A549 (cell line): Measurements from ENCODE around the gene TSPAN15. TPM values are rescaled to one million over a fixed set of nuclear protein-coding genes. Genes with fewer than 3 reads are reported as not detected.
A peak's percentile ranks its signal among the peaks of the same experiment; 100 is the strongest.

ENCODE experiments used
- ATAC-seq, 2 experiments: fragments of 200-7000 bp in 1 of 2; fragments of >200 bp in 1 of 2; cut with Nextera tagmentation in 1 of 2; cut with Tn5 transposase in 1 of 2; 3 replicates each; pipeline versions ENCODE4 v1.8.0 to v1.9.1; 2018 to 2020; ENCODE audit warnings: mild to moderate bottlenecking in 1 of 2, moderate library complexity in 1 of 2
- CTCF ChIA-PET: fragments of 300-600 bp; sonication (Branson Sonifier 250); formaldehyde crosslinking; extraction: SDS; loops from one replicate; lab custom pipeline; 2021; ENCODE audit warnings: antibody characterized with exemption, inconsistent platforms; lab: Yijun Ruan, JAX
- POLR2A ChIA-PET: fragments of 350-600 bp; formaldehyde crosslinking; extraction: SDS; loops from one replicate; lab custom pipeline; 2021; ENCODE audit warnings: antibody characterized with exemption, inconsistent platforms; lab: Yijun Ruan, JAX
- DNase-seq, 2 experiments: peaks; one replicate each; pipeline versions ENCODE4 v3.0.0 to v3.0.0-alpha.2; 2011 to 2016; ENCODE audit warnings: low read depth in 1 of 2, low spot score in 1 of 2
- FAIRE-seq: peaks from 2 replicates; lab custom pipeline; 2011; peaks lifted over from hg19 to GRCh38; lab: Jason Lieb, UNC
- H3K27ac ChIP-seq, 2 experiments: fragments of >200 bp; sonication (Bioruptor Twin); formaldehyde crosslinking; 3 replicates each; pipeline ENCODE4 v1.5.1; 2016 to 2017
- H3K4me1 ChIP-seq: fragments of >200 bp; sonication (Bioruptor Twin); formaldehyde crosslinking; 3 replicates; pipeline ENCODE4 v1.6.1; 2016
- H3K4me2 ChIP-seq: fragments of >200 bp; sonication (Bioruptor Twin); formaldehyde crosslinking; 3 replicates; pipeline ENCODE4 v1.6.1; 2016
- H3K4me3 ChIP-seq: fragments of >200 bp; sonication (Bioruptor Twin); formaldehyde crosslinking; 3 replicates; pipeline ENCODE4 v1.5.1; 2016
- H3K9me3 ChIP-seq: fragments of >200 bp; sonication (Bioruptor Twin); formaldehyde crosslinking; 3 replicates; pipeline ENCODE4 v1.6.1; 2016
- CBX2 ChIP-seq: fragments of 200-600 bp; sonication (generic); IDR thresholded peaks from 2 replicates; pipeline ENCODE4 v1.6.1; 2016; ENCODE audit warnings: low read depth, mild to moderate bottlenecking, borderline replicate concordance
- CBX8 ChIP-seq: fragments of 200-600 bp; sonication (generic); IDR thresholded peaks from 2 replicates; pipeline ENCODE4 v1.6.1; 2016
- CEBPB ChIP-seq, 2 experiments: fragments of >200 bp in 1 of 2; sonication (Bioruptor Twin) in 1 of 2; formaldehyde crosslinking in 1 of 2; IDR thresholded peaks; 2 replicates each; pipeline ENCODE4 v1.6.1; 2012 to 2016
- EHF ChIP-seq: fragments of 250-450 bp; sonication (Bioruptor Pico); IDR thresholded peaks from 2 replicates; pipeline ENCODE4 v1.5.0; 2020; ENCODE audit warnings: mild to moderate bottlenecking
- EHMT2 ChIP-seq: fragments of 200-600 bp; sonication (generic); IDR thresholded peaks from 2 replicates; pipeline ENCODE4 v1.6.1; 2016; ENCODE audit warnings: antibody characterized with exemption, low read depth, mild to moderate bottlenecking, moderate library complexity
- EP300 ChIP-seq, 2 experiments: fragments of >200 bp; sonication (Bioruptor Twin); formaldehyde crosslinking; IDR thresholded peaks; 2 replicates in 1 of 2; 3 replicates in 1 of 2; pipeline ENCODE4 v1.6.1; 2016 to 2017
- ESRRA ChIP-seq: fragments of 150-350 bp; IDR thresholded peaks from 2 replicates; pipeline ENCODE4 v1.6.1; 2014; ENCODE audit warnings: mild to moderate bottlenecking, low read length, borderline replicate concordance
- FOSB ChIP-seq: fragments of 250-450 bp; sonication (Bioruptor Pico); IDR thresholded peaks from 2 replicates; pipeline ENCODE4 v1.5.0; 2020; ENCODE audit warnings: mild to moderate bottlenecking, moderate library complexity
- FOSL2 ChIP-seq, 2 experiments: fragments of 450-650 bp in 1 of 2; fragments of >200 bp in 1 of 2; sonication (Bioruptor Twin) in 1 of 2; formaldehyde crosslinking; IDR thresholded peaks; 2 replicates each; pipeline versions ENCODE4 v1.5.0 to v1.6.1; 2016 to 2020; ENCODE audit warnings: mild to moderate bottlenecking in 1 of 2, moderate library complexity in 1 of 2
- FOXS1 ChIP-seq: fragments of 250-450 bp; sonication (Bioruptor Pico); IDR thresholded peaks from 2 replicates; pipeline ENCODE4 v1.5.0; 2020; ENCODE audit warnings: mild to moderate bottlenecking, moderate library complexity
- GATA3 ChIP-seq: IDR thresholded peaks from 2 replicates; pipeline ENCODE4 v1.6.1; 2012; ENCODE audit warnings: borderline replicate concordance
- HEYL ChIP-seq: fragments of 250-450 bp; sonication (Bioruptor Pico); IDR thresholded peaks from 2 replicates; pipeline ENCODE4 v1.8.0; 2021; ENCODE audit warnings: mild to moderate bottlenecking, moderate library complexity
- HMGXB4 ChIP-seq: fragments of 250-450 bp; sonication (Bioruptor Pico); IDR thresholded peaks from 2 replicates; pipeline ENCODE4 v1.5.0; 2021; ENCODE audit warnings: mild to moderate bottlenecking, moderate library complexity, borderline replicate concordance
- HOXA7 ChIP-seq: fragments of 250-450 bp; sonication (Bioruptor Pico); IDR thresholded peaks from 2 replicates; pipeline ENCODE4 v1.5.0; 2020; ENCODE audit warnings: mild to moderate bottlenecking, moderate library complexity
- HOXB5 ChIP-seq: fragments of 250-450 bp; sonication (Bioruptor Pico); IDR thresholded peaks from 2 replicates; pipeline ENCODE4 v1.5.0; 2020; ENCODE audit warnings: mild to moderate bottlenecking, moderate library complexity
- JUN ChIP-seq, 2 experiments: fragments of >200 bp; sonication (Bioruptor Twin); formaldehyde crosslinking; IDR thresholded peaks; 2 replicates in 1 of 2; 3 replicates in 1 of 2; pipeline ENCODE4 v1.6.1; 2016 to 2017
- JUNB ChIP-seq: fragments of >200 bp; sonication (Bioruptor Twin); formaldehyde crosslinking; IDR thresholded peaks from 2 replicates; pipeline ENCODE4 v1.6.1; 2016
- KDM1A ChIP-seq: fragments of 200-600 bp; sonication (generic); IDR thresholded peaks from 2 replicates; pipeline ENCODE4 v1.6.1; 2016; ENCODE audit warnings: low read depth, mild to moderate bottlenecking
- MAFK ChIP-seq: fragments of 450-650 bp; IDR thresholded peaks from 2 replicates; pipeline ENCODE4 v1.6.1; 2014; ENCODE audit not compliant: partially characterized antibody
- MAX ChIP-seq: IDR thresholded peaks from 2 replicates; pipeline ENCODE4 v1.6.1; 2012
- MYC ChIP-seq: IDR thresholded peaks from 2 replicates; pipeline ENCODE4 v1.6.1; 2012; ENCODE audit warnings: mild to moderate bottlenecking, inconsistent platforms, low read length, improper control_type of control experiment, borderline replicate concordance
- NR3C1 ChIP-seq: fragments of >200 bp; sonication (Bioruptor Twin); formaldehyde crosslinking; IDR thresholded peaks from 3 replicates; pipeline ENCODE4 v1.6.1; 2017
- POLR2A ChIP-seq: IDR thresholded peaks from 2 replicates; pipeline ENCODE4 v1.6.1; 2012; ENCODE audit warnings: mild to moderate bottlenecking, low read length
- POLR2AphosphoS2 ChIP-seq: conservative IDR thresholded peaks from 2 replicates; pipeline ENCODE4 v1.6.1; 2012; ENCODE audit warnings: low read length, improper control_type of control experiment, inconsistent platforms
- RAD21 ChIP-seq, 2 experiments: fragments of >200 bp in 1 of 2; sonication (Bioruptor Twin) in 1 of 2; formaldehyde crosslinking in 1 of 2; IDR thresholded peaks in 1 of 2; conservative IDR thresholded peaks in 1 of 2; 2 replicates in 1 of 2; 3 replicates in 1 of 2; pipeline ENCODE4 v1.6.1; 2012 to 2018; ENCODE audit warnings: inconsistent platforms in 1 of 2
- REST ChIP-seq: fragments of 200-600 bp; sonication (generic); IDR thresholded peaks from 2 replicates; pipeline ENCODE4 v1.6.1; 2016; ENCODE audit warnings: antibody characterized with exemption, mild to moderate bottlenecking, moderate library complexity
- RFX5 ChIP-seq: fragments of 450-650 bp; IDR thresholded peaks from 2 replicates; pipeline ENCODE4 v1.7.1; 2014; ENCODE audit warnings: antibody characterized with exemption, mild to moderate bottlenecking, moderate library complexity
- SMC3 ChIP-seq: fragments of >200 bp; sonication (Bioruptor Twin); formaldehyde crosslinking; IDR thresholded peaks from 3 replicates; pipeline ENCODE4 v1.6.1; 2018; ENCODE audit warnings: inconsistent platforms
- TFCP2L1 ChIP-seq: fragments of 250-450 bp; sonication (Bioruptor Pico); IDR thresholded peaks from 2 replicates; pipeline ENCODE4 v1.5.0; 2021; ENCODE audit warnings: mild to moderate bottlenecking
- ZC3H11A ChIP-seq: fragments of 450-650 bp; IDR thresholded peaks from 2 replicates; pipeline ENCODE4 v1.6.1; 2014; ENCODE audit warnings: antibody characterized with exemption, mild to moderate bottlenecking
- ZSCAN20 ChIP-seq: fragments of 250-450 bp; sonication (Bioruptor Pico); IDR thresholded peaks from 2 replicates; pipeline ENCODE4 v1.8.0; 2022; ENCODE audit warnings: mild to moderate bottlenecking, moderate library complexity
- WGBS: methylation state at CpG from one replicate; pipeline ENCODE4 v1.1.6; 2017; ENCODE audit errors: missing lambda C conversion rate; 5-methylcytosine and 5-hydroxymethylcytosine counted together
- polyA plus RNA-seq, 4 experiments: library from polyadenylated mRNA; depleted of rRNA in 3 of 4; stranded (reverse); fragments of >200 nt; fragmentation: RNase III in 1 of 4; extraction: RNeasy Plus Mini Kit Qiagen cat#74134 plus additional on column Dnase treatment in 1 of 4; gene quantifications; 2 replicates in 3 of 4; 3 replicates in 1 of 4; pipeline ENCODE4 v1.2.3, GENCODE V29; 2011 to 2017
- TF ChIP-seq, protein P1 (sequence below): fragments of 150-350 bp; IDR thresholded peaks from 2 replicates; pipeline ENCODE4 v1.6.1; 2014; ENCODE audit warnings: low read depth, mild to moderate bottlenecking, low read length
- TF ChIP-seq, protein P2 (sequence below): fragments of 250-450 bp; sonication (Bioruptor Pico); IDR thresholded peaks from 2 replicates; pipeline ENCODE4 v1.5.0; 2020; ENCODE audit warnings: low read depth, mild to moderate bottlenecking, moderate library complexity
- TF ChIP-seq, protein P3 (sequence below): IDR thresholded peaks from 2 replicates; pipeline ENCODE4 v1.6.1; 2012

TSPAN15 gene
- polyA plus RNA-seq, 2 of the 4 experiments (the other 2 are of a cell fraction) = 49.3 to 89.6 TPM

DNA sequence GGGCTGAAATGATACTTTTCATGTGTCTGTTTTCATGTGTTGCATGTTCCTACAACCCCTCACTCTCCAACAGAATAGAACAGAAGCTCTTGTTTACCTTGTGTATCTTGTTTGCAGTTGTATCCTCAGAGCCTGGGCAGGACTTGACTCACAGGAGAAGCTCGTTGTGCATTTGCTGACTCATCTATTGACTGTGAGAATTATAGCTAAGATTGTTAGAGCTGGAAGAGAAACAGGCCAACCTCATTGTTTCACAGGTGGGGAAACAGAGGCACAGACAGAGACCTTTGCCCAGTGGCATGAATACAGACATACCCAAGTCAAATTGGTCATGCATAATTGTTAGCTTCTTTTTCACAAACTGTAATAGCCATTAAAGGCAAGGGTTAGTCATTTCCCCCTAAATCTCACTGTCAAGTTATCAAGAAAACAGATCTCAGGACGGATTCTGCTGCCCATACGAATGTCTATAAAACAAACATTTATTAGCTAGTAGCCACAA lies 4.6 kb upstream of the TSPAN15 start:
- Histone ChIP-seq H3K27ac (peak overlapping the region; percentile 92 to 94), H3K4me1 (peaks cover 65% of the 10 kb centered on the region), H3K4me3 (no peak overlapping the region), H3K4me2 (peak overlapping the region; percentile 87), H3K9me3 (0 out of 3 replicates have a peak, but pooled peaks cover 6% of the 10 kb centered on the region)
- ChIA-PET POLR2A (interaction anchor here (0.6 to 1.8 kb wide), 6 partner anchors 9 to 61 kb away, joined by 3 to 9 read pairs (median 4); no protein-coding TSS in a partner anchor), CTCF (interaction anchor here (1.0 to 5.9 kb wide), 9 partner anchors 11 to 190 kb away, joined by 4 to 57 read pairs (median 10); no protein-coding TSS in a partner anchor)
- ATAC-seq (peak; percentile 69 to 70), DNase-seq (peak; percentile 72 to 96), FAIRE-seq (peak; percentile 96)
- 2% methylated on average over 3 of the region's 3 CpGs for WGBS
- TF ChIP-seq JUNB = peak; percentile 92
- peak; percentile 97 for TF ChIP-seq HEYL (CRISPR knock-in tag)
- TF ChIP-seq RAD21 (conservative IDR thresholded peaks at IDR 0.05 in 1 of 2, IDR thresholded peaks at IDR 0.05 in 1 of 2) = peak in 1 of 2 experiments; percentile 37; a peak in 3 of 5 replicates
- no peak for TF ChIP-seq EHMT2
- no peak for TF ChIP-seq ZC3H11A
- TF ChIP-seq HOXB5 (CRISPR knock-in tag) = peak; percentile 91
- peak; percentile 28; the same call in 2 of the 3 replicates for TF ChIP-seq SMC3
- TF ChIP-seq CBX8 = no peak
- TF ChIP-seq GATA3 = peak; percentile 91
- TF ChIP-seq FOXS1 (CRISPR knock-in tag) = peak; percentile 93
- TF ChIP-seq MAX = peak; percentile 90
- TF ChIP-seq MYC = no peak
- TF ChIP-seq TFCP2L1 (CRISPR knock-in tag) = no peak
- peak; percentile 88; the same call in 1 of the 2 replicates for TF ChIP-seq HOXA7 (CRISPR knock-in tag)
- TF ChIP-seq CEBPB (IDR thresholded peaks at IDR 0.05) = no peak
- no peak for TF ChIP-seq CBX2
- peak; percentile 65 for TF ChIP-seq FOSB (CRISPR knock-in tag)
- TF ChIP-seq, protein P1, sequence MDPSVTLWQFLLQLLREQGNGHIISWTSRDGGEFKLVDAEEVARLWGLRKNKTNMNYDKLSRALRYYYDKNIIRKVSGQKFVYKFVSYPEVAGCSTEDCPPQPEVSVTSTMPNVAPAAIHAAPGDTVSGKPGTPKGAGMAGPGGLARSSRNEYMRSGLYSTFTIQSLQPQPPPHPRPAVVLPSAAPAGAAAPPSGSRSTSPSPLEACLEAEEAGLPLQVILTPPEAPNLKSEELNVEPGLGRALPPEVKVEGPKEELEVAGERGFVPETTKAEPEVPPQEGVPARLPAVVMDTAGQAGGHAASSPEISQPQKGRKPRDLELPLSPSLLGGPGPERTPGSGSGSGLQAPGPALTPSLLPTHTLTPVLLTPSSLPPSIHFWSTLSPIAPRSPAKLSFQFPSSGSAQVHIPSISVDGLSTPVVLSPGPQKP = no peak
- TF ChIP-seq MAFK = peak; percentile 100
- TF ChIP-seq ZSCAN20 (CRISPR knock-in tag) = peak; percentile 90
- no peak for TF ChIP-seq POLR2AphosphoS2
- peak; percentile 90 for TF ChIP-seq EHF (CRISPR knock-in tag)
- TF ChIP-seq, protein P2, sequence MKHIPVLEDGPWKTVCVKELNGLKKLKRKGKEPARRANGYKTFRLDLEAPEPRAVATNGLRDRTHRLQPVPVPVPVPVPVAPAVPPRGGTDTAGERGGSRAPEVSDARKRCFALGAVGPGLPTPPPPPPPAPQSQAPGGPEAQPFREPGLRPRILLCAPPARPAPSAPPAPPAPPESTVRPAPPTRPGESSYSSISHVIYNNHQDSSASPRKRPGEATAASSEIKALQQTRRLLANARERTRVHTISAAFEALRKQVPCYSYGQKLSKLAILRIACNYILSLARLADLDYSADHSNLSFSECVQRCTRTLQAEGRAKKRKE (CRISPR knock-in tag) = peak; percentile 95
- TF ChIP-seq POLR2A = no peak
- peak; percentile 60 for TF ChIP-seq RFX5
- no peak for TF ChIP-seq HMGXB4 (CRISPR knock-in tag)
- TF ChIP-seq, protein P3, sequence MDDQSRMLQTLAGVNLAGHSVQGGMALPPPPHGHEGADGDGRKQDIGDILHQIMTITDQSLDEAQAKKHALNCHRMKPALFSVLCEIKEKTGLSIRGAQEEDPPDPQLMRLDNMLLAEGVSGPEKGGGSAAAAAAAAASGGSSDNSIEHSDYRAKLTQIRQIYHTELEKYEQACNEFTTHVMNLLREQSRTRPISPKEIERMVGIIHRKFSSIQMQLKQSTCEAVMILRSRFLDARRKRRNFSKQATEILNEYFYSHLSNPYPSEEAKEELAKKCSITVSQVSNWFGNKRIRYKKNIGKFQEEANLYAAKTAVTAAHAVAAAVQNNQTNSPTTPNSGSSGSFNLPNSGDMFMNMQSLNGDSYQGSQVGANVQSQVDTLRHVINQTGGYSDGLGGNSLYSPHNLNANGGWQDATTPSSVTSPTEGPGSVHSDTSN = peak; percentile 78
- TF ChIP-seq ESRRA = no peak
- no peak for TF ChIP-seq KDM1A
- TF ChIP-seq JUN (IDR thresholded peaks at IDR 0.05) = peak; percentile 78 to 86; a peak in 4 of 5 replicates
- TF ChIP-seq REST = no peak
- TF ChIP-seq FOSL2 (IDR thresholded peaks at IDR 0.05) = peak; percentile 95
- peak; percentile 99 for TF ChIP-seq FOSL2 (CRISPR knock-in tag; IDR thresholded peaks at IDR 0.05)
- peak; percentile 46 to 74; a peak in 2 of 5 replicates for TF ChIP-seq EP300 (IDR thresholded peaks at IDR 0.05)
- no peak for TF ChIP-seq NR3C1
